IPS-18c (cell line): ENCODE results near the gene MYLK3.

Experiments
- H3K4me3 ChIP-seq: 2 replicates; pipeline ENCODE4 v1.7.0; 2013; ENCODE audit warnings: low read depth, mild to moderate bottlenecking, low read length, moderate library complexity; ENCODE audit not compliant: insufficient read depth
- H3K9me3 ChIP-seq: one replicate; pipeline ENCODE4 v1.6.1; 2013; ENCODE audit warnings: mild to moderate bottlenecking, low read length, moderate library complexity; ENCODE audit not compliant: control insufficient read depth, insufficient read depth

Gene MYLK3

GRCh38 chr16:46732561-46732960 is 15.6 kb downstream of the MYLK3 start:
- H3K4me3 ChIP-seq: no peak overlapping the region
- H3K9me3 ChIP-seq: no peaks in the 10 kb centered on the region

GRCh38 chr16:46731691-46732555 is 16.2 kb downstream of the MYLK3 start:
- no peaks in the 10 kb centered on the region for H3K9me3 ChIP-seq
- no peak overlapping the region for H3K4me3 ChIP-seq

GRCh38 chr16:46730801-46731690 is 17.1 kb downstream of the MYLK3 start:
- no peaks in the 10 kb centered on the region for H3K9me3 ChIP-seq

GRCh38 chr16:46730126-46730525 is 18.0 kb downstream of the MYLK3 start:
- H3K9me3 ChIP-seq: no peaks in the 10 kb centered on the region
- H3K4me3 ChIP-seq: no peak overlapping the region

More at GRCh38 chr16:46730801-46731690, 17.1 kb downstream of the MYLK3 start:
- no peak overlapping the region for H3K4me3 ChIP-seq

DNA sequence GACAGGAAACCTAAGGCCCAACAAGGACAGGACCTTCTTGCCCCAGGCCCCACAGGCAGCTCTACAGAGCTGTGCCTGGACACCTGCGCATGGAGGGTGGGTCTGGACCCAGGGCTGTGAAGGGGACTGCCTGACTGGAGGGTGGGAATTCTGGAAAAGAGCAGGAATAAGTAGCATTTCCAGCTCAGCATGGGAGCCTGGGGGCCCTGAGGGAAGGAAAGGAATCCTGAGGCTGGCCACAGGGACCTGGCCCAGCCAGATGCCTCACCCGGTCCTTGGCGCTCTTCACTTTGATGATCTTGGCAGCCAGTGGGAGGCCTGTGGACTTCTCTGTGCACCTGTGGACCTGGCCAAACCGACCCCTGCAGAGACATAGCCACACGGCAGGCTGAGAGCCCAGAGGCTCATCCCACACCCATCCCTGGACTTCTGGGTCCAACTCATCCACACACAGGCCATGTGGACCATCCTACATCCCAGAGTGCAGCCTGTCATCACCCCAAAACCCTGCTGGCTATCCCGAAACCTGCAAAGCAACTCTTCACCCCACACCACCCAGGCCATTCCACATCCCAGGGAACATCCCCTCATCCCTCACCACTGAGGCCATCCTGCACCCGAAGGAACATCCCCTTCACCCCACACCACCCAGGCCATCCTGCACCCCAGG is 18.7 kb downstream of the MYLK3 start:
- Histone ChIP-seq H3K9me3 (no peaks in the 10 kb centered on the region), H3K4me3 (no peak overlapping the region)

DNA sequence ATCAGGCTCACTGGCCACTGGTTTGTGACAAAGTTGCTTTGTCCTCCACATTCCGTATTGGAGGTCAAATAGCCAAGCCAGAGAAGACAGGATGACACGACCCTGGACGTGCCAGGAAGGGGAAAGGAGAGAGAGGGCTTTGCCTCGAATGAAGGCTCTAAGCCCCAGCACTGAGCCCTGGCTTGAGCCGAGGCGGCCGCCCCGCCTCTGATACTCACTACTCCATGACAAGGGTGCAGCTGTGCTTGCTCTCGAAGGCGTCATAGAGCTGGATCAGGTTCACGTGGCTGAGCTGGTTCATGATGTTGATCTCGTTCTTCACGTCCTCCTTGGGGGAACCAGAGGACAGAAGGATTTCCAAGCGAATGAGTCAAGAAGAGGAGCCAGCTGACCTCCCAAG is 19.3 kb downstream of the MYLK3 start:
- Histone ChIP-seq H3K4me3 (no peak overlapping the region), H3K9me3 (no peaks in the 10 kb centered on the region)

GRCh38 chr16:46727630-46728029 is 20.5 kb downstream of the MYLK3 start:
- no peak overlapping the region for H3K4me3 ChIP-seq
- H3K9me3 ChIP-seq: no peaks in the 10 kb centered on the region

DNA sequence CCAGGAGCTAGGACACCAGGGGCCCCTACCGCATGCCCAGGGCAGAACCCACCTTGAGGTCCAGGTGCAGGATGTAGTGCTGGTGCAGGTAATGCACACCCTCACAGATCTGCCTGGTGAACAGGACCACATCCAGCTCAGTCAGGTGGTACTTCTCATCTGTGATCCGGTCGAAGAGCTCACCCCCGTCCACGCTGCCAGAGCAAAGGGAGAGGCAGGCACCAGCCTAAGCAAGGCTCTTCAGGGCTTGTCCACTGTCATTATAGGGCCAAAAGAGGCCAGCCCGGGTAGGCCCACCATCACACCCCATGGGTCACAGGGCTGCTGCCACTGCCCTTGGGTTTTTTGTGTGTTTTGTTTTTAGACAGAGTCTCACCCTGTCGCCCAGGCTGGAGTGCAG is 21.0 kb downstream of the MYLK3 start:
- no peak overlapping the region for H3K4me3 ChIP-seq
- H3K9me3 ChIP-seq: no peaks in the 10 kb centered on the region

GRCh38 chr16:46721885-46722284 is 26.3 kb downstream of the MYLK3 start:
- H3K9me3 ChIP-seq: no peaks in the 10 kb centered on the region
- no peak overlapping the region for H3K4me3 ChIP-seq

DNA sequence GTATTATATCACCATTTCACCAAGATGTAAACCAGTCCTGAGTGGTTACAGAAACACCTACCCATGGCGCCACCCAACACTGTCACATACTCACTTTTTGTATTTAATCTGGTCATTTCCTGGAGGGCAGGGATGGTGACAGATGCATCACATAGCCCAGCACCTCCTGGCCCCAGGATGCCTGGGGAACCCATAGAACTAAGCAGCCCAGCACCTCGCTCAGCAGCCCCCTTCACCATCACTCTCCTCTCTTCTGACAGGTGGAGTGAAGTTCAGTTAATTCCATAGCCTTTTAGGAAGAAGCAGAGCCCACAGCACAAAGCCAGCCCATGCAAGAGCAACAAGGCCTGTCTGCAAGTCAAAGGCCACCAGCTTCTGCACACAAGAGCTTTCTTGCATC is 27.5 kb downstream of the MYLK3 start:
- Histone ChIP-seq H3K9me3 (no peaks in the 10 kb centered on the region), H3K4me3 (no peak overlapping the region)

- Histone ChIP-seq H3K4me3 (no peak overlapping the region), H3K9me3 (no peaks in the 10 kb centered on the region)
Measured at GRCh38 chr16:46719528-46719927, 28.6 kb downstream of the MYLK3 start.

DNA sequence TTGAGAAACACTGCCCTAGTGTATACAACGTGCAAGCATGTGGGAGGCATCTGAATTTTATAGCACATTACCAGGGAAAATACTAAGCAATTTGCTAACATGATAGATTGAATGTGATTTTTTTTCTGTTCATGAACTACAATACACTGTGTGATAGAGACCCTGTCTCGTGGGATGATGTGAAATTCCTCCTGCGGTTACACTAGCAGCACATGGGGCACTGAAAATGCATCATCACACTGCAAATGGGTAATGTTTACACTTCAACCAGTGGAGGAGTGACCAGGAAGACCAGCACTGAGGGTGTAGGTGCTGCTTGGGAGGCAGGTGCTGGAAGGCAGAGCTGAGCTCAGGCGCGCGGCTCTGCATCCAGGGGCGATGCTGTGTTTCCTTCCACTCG is 29.9 kb downstream of the MYLK3 start:
- Histone ChIP-seq H3K4me3 (no peak overlapping the region), H3K9me3 (no peaks in the 10 kb centered on the region)

GRCh38 chr16:46717692-46718091 is 30.5 kb downstream of the MYLK3 start:
- H3K9me3 ChIP-seq: no peaks in the 10 kb centered on the region
- no peak overlapping the region for H3K4me3 ChIP-seq

DNA sequence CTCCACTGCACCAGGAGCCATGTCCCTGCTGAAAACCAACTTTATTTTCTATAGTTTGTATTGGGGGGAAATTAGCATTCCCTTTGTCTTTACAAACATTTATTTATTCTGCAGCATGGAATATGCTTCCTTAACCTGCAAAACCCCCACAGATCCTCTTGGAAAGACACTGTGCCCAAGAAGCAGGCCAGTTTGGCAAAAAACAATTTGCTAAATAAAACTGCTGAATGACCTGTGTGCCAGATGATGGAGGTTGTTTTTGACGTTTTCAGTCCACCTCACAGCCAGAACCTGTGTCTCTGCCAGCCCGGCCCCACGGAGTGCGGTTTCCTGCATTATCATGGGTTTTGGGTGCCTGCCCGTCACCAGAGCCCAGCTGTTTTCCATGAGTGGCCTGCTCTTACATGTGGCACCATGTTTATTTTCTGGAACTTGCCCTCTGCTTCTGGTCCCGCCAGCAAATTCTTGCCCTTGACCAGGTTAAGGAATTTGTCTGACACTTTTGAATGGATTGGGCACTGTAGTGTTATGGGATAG is 32.3 kb downstream of the MYLK3 start:
- Histone ChIP-seq H3K4me3 (no peak overlapping the region), H3K9me3 (no peaks in the 10 kb centered on the region)

DNA sequence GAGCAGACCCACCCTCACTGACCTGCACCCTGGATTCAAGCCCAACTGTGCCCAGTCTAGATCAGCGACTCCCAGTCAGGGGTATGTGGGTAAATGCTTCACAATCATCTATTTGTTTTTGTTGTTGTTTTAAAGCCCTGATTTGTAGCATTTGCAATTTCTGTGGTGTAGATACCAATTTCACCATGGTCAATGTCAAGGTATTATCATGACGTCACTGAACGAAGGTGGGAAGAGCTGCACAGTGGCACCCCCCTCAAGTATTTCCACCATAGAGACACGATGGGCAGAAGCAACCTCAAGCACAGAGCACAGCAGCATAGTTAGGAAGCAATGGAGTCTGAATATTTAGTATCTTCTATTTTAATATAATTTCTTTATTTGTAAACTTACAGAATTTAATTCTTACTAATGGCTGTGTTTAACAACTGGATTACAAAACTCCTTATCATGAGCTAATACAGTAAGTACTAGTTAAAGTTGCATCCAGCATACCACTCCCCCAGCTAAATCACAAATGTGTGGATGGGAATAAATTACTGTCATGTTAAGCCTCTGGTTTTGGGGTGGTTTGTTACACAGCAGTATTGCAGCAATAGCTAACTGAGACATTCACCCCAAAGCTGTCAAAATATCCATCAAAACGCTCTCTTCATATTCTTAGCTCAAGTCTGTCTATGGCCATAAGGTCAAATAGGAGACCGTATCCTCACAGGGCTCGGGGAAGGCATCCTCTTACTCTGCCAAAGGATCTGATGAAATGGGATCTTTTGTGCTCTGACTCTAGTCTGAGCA is 33.1 kb downstream of the MYLK3 start:
- H3K9me3 ChIP-seq: no peaks in the 10 kb centered on the region
- no peak overlapping the region for H3K4me3 ChIP-seq

DNA sequence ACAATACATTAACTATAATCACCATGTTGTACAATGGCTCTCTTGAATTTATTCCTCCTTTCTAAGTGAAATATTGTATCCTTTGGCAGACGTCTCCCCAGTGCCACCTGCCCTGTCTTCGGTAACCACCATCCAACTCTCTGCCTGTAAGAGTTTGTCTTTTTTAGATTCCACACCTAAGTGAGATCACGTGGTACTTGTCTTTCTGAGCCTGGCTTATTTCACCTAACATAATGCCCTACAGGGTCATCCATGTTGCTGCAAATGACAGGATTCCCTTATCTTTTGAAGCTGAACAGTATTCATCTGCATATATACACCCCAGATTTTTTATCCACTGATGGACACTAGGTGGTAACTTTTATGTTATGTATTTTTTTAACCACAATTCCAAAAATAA is 34.5 kb downstream of the MYLK3 start:
- Histone ChIP-seq H3K4me3 (no peak overlapping the region), H3K9me3 (no peaks in the 10 kb centered on the region)

DNA sequence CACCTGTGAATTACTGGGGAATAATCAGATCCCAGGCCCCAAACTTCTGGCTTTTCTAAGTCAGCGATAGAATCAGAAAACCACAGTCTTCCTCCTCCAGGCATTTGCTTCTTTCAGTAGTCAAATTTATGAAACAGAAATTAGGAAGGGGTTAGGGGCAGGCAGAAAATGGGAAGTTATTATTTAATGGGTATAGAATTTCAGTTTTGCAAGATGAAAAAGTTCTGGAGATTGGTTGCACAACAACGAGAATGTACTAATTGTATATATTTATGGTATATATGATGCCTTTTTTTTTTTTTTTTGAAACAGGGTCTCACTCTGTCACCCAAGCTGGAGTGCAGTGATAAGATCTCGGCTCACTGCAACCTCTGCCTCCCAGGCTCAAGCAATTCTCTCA is 35.2 kb downstream of the MYLK3 start:
- H3K4me3 ChIP-seq: no peak overlapping the region

More for the DNA sequence above, 35.2 kb downstream of the MYLK3 start:
- H3K9me3 ChIP-seq: no peaks in the 10 kb centered on the region
